Fibroblast of skin of abdomen (primary cell): Measurements from ENCODE around the gene DENND4A.
"Not testable (repeated sequence)": the region's sequence is repeated elsewhere in the genome, so short reads cannot be mapped to it uniquely, and the experiment has no call there.

Source experiments
- DNase-seq: peaks from one replicate; pipeline ENCODE4 v3.0.0-alpha.2; 2013

DENND4A gene

GRCh38 chr15:65787260-65787659 lies 4.8 kb downstream of the DENND4A start:
- no peak for DNase-seq

GRCh38 chr15:65785151-65785550 lies 6.9 kb downstream of the DENND4A start:
- DNase-seq, result no peak

GRCh38 chr15:65783872-65784271 lies 8.2 kb downstream of the DENND4A start:
- no peak for DNase-seq

- no peak for DNase-seq
Measured at GRCh38 chr15:65782096-65782495, 10.0 kb downstream of the DENND4A start.

GRCh38 chr15:65778701-65779100 lies 13.4 kb downstream of the DENND4A start:
- not testable (repeated sequence) for DNase-seq

- no peak for DNase-seq
Measured at GRCh38 chr15:65778269-65778668, 13.8 kb downstream of the DENND4A start.

- no peak for DNase-seq
Measured at GRCh38 chr15:65777843-65778242, 14.2 kb downstream of the DENND4A start.

GRCh38 chr15:65777053-65777452 lies 15.0 kb downstream of the DENND4A start:
- no peak for DNase-seq

GRCh38 chr15:65773386-65774111 lies 18.5 kb downstream of the DENND4A start:
- DNase-seq, result no peak

- DNase-seq, result peak; percentile 7
Measured at GRCh38 chr15:65772930-65773329, 19.2 kb downstream of the DENND4A start.

- no peak for DNase-seq
Measured at GRCh38 chr15:65771870-65772269, 20.2 kb downstream of the DENND4A start.

- no peak for DNase-seq
Measured at GRCh38 chr15:65769482-65769881, 22.6 kb downstream of the DENND4A start.

- DNase-seq, result no peak
Measured at GRCh38 chr15:65767895-65768294, 24.2 kb downstream of the DENND4A start.

- DNase-seq, result no peak
Measured at GRCh38 chr15:65767264-65767595, 24.9 kb downstream of the DENND4A start.

GRCh38 chr15:65766422-65767263 lies 25.4 kb downstream of the DENND4A start:
- no peak for DNase-seq

- no peak for DNase-seq
Measured at GRCh38 chr15:65765106-65765505, 27.0 kb downstream of the DENND4A start.

GRCh38 chr15:65762914-65763787 lies 28.9 kb downstream of the DENND4A start:
- no peak for DNase-seq

GRCh38 chr15:65762399-65762798 lies 29.7 kb downstream of the DENND4A start:
- no peak for DNase-seq

- no peak for DNase-seq
Measured at GRCh38 chr15:65761210-65761926, 30.7 kb downstream of the DENND4A start.

- DNase-seq, result no peak
Measured at GRCh38 chr15:65759441-65759840, 32.7 kb downstream of the DENND4A start.

- DNase-seq, result no peak
Measured at GRCh38 chr15:65758242-65758641, 33.9 kb downstream of the DENND4A start.

GRCh38 chr15:65757256-65757655 lies 34.8 kb downstream of the DENND4A start:
- no peak for DNase-seq
